ENCODE measurements around the gene ZBTB37. TPM values are rescaled to one million over a fixed set of nuclear protein-coding genes. Genes with fewer than 3 reads are reported as not detected.

Gene ZBTB37
- total and polyA plus RNA-seq, 9 of the 15 experiments (the other 6 are each of a cell fraction or from before 2014, with no cell fraction given): 1.3 to 13.9 (median 5.4) TPM

GRCh38 chr1:173824315-173825081 lies 43.7 kb upstream of the ZBTB37 start, which contains the start of the genes CENPL and DARS2 (continued):
- TF ChIP-seq ZNF766 (CRISPR knock-in tag; conservative IDR thresholded peaks at IDR 0.05) (peak; percentile 84), ELF1 (tag; IDR thresholded peaks at IDR 0.05) (peak; percentile 99), DLX4 (CRISPR knock-in tag; IDR thresholded peaks at IDR 0.05) (no peak), SNIP1 (IDR thresholded peaks at IDR 0.05; ENCODE audit: low read depth) (no peak), E2F4 (CRISPR knock-in tag; IDR thresholded peaks at IDR 0.05; ENCODE audit: low read depth) (peak; percentile 96), C11orf30 (IDR thresholded peaks at IDR 0.05; ENCODE audit: low read depth) (peak; percentile 93), SNRNP70 (optimal IDR thresholded peaks at IDR 0.05; ENCODE audit: low read depth, low read length) (no peak), ZNF583 (CRISPR knock-in tag; IDR thresholded peaks at IDR 0.05) (0 out of 2 replicates have a peak, but pooled peaks have one; percentile 13), GATAD2B (IDR thresholded peaks at IDR 0.05; ENCODE audit: borderline replicate concordance) (0 out of 2 replicates have a peak, but pooled peaks have one; percentile 8), HDAC1 (IDR thresholded peaks at IDR 0.05) (peak in 1 of 2 experiments; percentile 80; a peak in 2 of 4 replicates), POLR2AphosphoS5 (IDR thresholded peaks at IDR 0.05; ENCODE audit: control insufficient read depth, insufficient read depth, low read depth, low read length) (peak; percentile 90), CXXC5 (CRISPR knock-in tag; IDR thresholded peaks at IDR 0.05) (peak; percentile 99), NCOR1 (IDR thresholded peaks at IDR 0.05) (0 out of 2 replicates have a peak, but pooled peaks have one; percentile 36), GABPB1 (CRISPR knock-in tag; IDR thresholded peaks at IDR 0.05) (peak; percentile 90), ZBED1 (IDR thresholded peaks at IDR 0.05) (peak; percentile 55; the same call in 1 of the 2 replicates), ZNF431 (CRISPR knock-in tag; IDR thresholded peaks at IDR 0.05) (peak; percentile 60; the same call in 1 of the 2 replicates), STAT5A (IDR thresholded peaks at IDR 0.05; ENCODE audit: borderline replicate concordance, low read length) (peak; percentile 44; the same call in 1 of the 2 replicates), MEF2A (IDR thresholded peaks at IDR 0.05; ENCODE audit: control insufficient read depth, low read depth, low read length) (0 out of 2 replicates have a peak, but pooled peaks have one; percentile 51), TAL1 (IDR thresholded peaks at IDR 0.05) (peak; percentile 27; the same call in 1 of the 2 replicates), KLF13 (tag; IDR thresholded peaks at IDR 0.05; ENCODE audit: borderline replicate concordance, low read depth) (peak; percentile 67), NFIC (IDR thresholded peaks at IDR 0.05) (peak; percentile 83), KLF10 (CRISPR knock-in tag; IDR thresholded peaks at IDR 0.05) (no peak), FOS (IDR thresholded peaks at IDR 0.05; ENCODE audit: extremely low read depth, insufficient read length) (no peak), MCM5 (IDR thresholded peaks at IDR 0.05; ENCODE audit: low read depth) (no peak), ZNF408 (CRISPR knock-in tag; IDR thresholded peaks at IDR 0.05; ENCODE audit: low read depth) (no peak)
- TF ChIP-seq, protein P1, sequence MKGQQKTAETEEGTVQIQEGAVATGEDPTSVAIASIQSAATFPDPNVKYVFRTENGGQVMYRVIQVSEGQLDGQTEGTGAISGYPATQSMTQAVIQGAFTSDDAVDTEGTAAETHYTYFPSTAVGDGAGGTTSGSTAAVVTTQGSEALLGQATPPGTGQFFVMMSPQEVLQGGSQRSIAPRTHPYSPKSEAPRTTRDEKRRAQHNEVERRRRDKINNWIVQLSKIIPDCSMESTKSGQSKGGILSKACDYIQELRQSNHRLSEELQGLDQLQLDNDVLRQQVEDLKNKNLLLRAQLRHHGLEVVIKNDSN (CRISPR knock-in tag; IDR thresholded peaks at IDR 0.05): peak; percentile 41; the same call in 1 of the 2 replicates
- TF ChIP-seq, protein P2, sequence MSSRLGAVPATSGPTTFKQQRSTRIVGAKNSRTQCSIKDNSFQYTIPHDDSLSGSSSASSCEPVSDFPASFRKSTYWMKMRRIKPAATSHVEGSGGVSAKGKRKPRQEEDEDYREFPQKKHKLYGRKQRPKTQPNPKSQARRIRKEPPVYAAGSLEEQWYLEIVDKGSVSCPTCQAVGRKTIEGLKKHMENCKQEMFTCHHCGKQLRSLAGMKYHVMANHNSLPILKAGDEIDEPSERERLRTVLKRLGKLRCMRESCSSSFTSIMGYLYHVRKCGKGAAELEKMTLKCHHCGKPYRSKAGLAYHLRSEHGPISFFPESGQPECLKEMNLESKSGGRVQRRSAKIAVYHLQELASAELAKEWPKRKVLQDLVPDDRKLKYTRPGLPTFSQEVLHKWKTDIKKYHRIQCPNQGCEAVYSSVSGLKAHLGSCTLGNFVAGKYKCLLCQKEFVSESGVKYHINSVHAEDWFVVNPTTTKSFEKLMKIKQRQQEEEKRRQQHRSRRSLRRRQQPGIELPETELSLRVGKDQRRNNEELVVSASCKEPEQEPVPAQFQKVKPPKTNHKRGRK (tag; IDR thresholded peaks at IDR 0.05): no peak

All from K562 (cell line).